Measurements from ENCODE around the gene SMOC2. TPM values are rescaled to one million over a fixed set of nuclear protein-coding genes. Genes with fewer than 3 reads are reported as not detected.

SMOC2 gene
- total RNA-seq, 1 donor from 2014 or later = 12.6 TPM

- ATAC-seq = no peak
These were observed 88.2 kb downstream of the SMOC2 start for GRCh38 chr6:168529214-168529613.

GRCh38 chr6:168530653-168531071 is 89.7 kb downstream of the SMOC2 start:
- ATAC-seq = no peak
- peaks cover 8% of the 10 kb centered on the region for H3K4me1 ChIP-seq
- intact Hi-C loops (cut with DNase I) = no loop called here
- TF ChIP-seq CTCF (IDR thresholded peaks at IDR 0.05) = no peak
- H3K27ac ChIP-seq = no peak overlapping the region
- no peaks in the 10 kb centered on the region for H3K9me3 ChIP-seq
- no peaks in the 10 kb centered on the region for H3K36me3 ChIP-seq
- no peak overlapping the region for H3K4me3 ChIP-seq
- H3K27me3 ChIP-seq (ENCODE audit: low read depth) = no peaks in the 10 kb centered on the region
- no peak for DNase-seq

More at GRCh38 chr6:168529214-168529613, 88.2 kb downstream of the SMOC2 start:
- no peak for TF ChIP-seq CTCF (IDR thresholded peaks at IDR 0.05)
- H3K4me3 ChIP-seq = no peak overlapping the region
- no peak overlapping the region for H3K27ac ChIP-seq
- no peaks in the 10 kb centered on the region for H3K36me3 ChIP-seq
- peaks cover 8% of the 10 kb centered on the region for H3K4me1 ChIP-seq
- no peaks in the 10 kb centered on the region for H3K27me3 ChIP-seq (ENCODE audit: low read depth)
- intact Hi-C loops (cut with DNase I) = no loop called here
- DNase-seq = no peak
- H3K9me3 ChIP-seq = no peaks in the 10 kb centered on the region

- TF ChIP-seq CTCF (IDR thresholded peaks at IDR 0.05) = no peak
- no peaks in the 10 kb centered on the region for H3K27me3 ChIP-seq (ENCODE audit: low read depth)
- DNase-seq (no peak), ATAC-seq (no peak)
- H3K27ac ChIP-seq = no peak overlapping the region
- H3K36me3 ChIP-seq = no peaks in the 10 kb centered on the region
- peaks cover 5% of the 10 kb centered on the region for H3K4me1 ChIP-seq
- no peaks in the 10 kb centered on the region for H3K9me3 ChIP-seq
- intact Hi-C loops (cut with DNase I) = no loop called here
- H3K4me3 ChIP-seq = no peak overlapping the region
These were observed 91.1 kb downstream of the SMOC2 start for GRCh38 chr6:168532070-168532469.

- no peak overlapping the region for H3K27ac ChIP-seq
- peak in 1 of 2 donors; percentile 35 for ATAC-seq
These were observed 92.4 kb downstream of the SMOC2 start for GRCh38 chr6:168533414-168533813.

GRCh38 chr6:168534265-168534664 is 93.3 kb downstream of the SMOC2 start:
- intact Hi-C loops (cut with DNase I) = no loop called here
- Histone ChIP-seq H3K4me1 (no peaks in the 10 kb centered on the region), H3K36me3 (no peaks in the 10 kb centered on the region), H3K27me3 (ENCODE audit: low read depth) (no peaks in the 10 kb centered on the region), H3K4me3 (no peak overlapping the region), H3K27ac (no peak overlapping the region), H3K9me3 (no peaks in the 10 kb centered on the region)
- TF ChIP-seq CTCF (IDR thresholded peaks at IDR 0.05) = no peak
- DNase-seq (no peak), ATAC-seq (no peak)

More at GRCh38 chr6:168533414-168533813, 92.4 kb downstream of the SMOC2 start:
- no peak for DNase-seq
- intact Hi-C loops (cut with DNase I) = no loop called here
- no peaks in the 10 kb centered on the region for H3K9me3 ChIP-seq
- H3K4me1 ChIP-seq = no peaks in the 10 kb centered on the region
- H3K27me3 ChIP-seq (ENCODE audit: low read depth) = no peaks in the 10 kb centered on the region
- TF ChIP-seq CTCF (IDR thresholded peaks at IDR 0.05) = no peak
- no peak overlapping the region for H3K4me3 ChIP-seq
- no peaks in the 10 kb centered on the region for H3K36me3 ChIP-seq

- no peaks in the 10 kb centered on the region for H3K36me3 ChIP-seq
- H3K4me1 ChIP-seq = no peaks in the 10 kb centered on the region
- intact Hi-C loops (cut with DNase I) = no loop called here
- ATAC-seq (no peak), DNase-seq (no peak)
- H3K27ac ChIP-seq = no peak overlapping the region
- no peak overlapping the region for H3K4me3 ChIP-seq
- H3K27me3 ChIP-seq (ENCODE audit: low read depth) = no peaks in the 10 kb centered on the region
- TF ChIP-seq CTCF (IDR thresholded peaks at IDR 0.05) = no peak
- no peaks in the 10 kb centered on the region for H3K9me3 ChIP-seq
These were observed 94.7 kb downstream of the SMOC2 start for GRCh38 chr6:168535711-168536110.

All from lower lobe of right lung (tissue), 2 donors.